ENCODE measurements around the gene DLGAP4.
A peak's percentile ranks its signal among the peaks of the same experiment; 100 is the strongest.

The DLGAP4 gene

DNA sequence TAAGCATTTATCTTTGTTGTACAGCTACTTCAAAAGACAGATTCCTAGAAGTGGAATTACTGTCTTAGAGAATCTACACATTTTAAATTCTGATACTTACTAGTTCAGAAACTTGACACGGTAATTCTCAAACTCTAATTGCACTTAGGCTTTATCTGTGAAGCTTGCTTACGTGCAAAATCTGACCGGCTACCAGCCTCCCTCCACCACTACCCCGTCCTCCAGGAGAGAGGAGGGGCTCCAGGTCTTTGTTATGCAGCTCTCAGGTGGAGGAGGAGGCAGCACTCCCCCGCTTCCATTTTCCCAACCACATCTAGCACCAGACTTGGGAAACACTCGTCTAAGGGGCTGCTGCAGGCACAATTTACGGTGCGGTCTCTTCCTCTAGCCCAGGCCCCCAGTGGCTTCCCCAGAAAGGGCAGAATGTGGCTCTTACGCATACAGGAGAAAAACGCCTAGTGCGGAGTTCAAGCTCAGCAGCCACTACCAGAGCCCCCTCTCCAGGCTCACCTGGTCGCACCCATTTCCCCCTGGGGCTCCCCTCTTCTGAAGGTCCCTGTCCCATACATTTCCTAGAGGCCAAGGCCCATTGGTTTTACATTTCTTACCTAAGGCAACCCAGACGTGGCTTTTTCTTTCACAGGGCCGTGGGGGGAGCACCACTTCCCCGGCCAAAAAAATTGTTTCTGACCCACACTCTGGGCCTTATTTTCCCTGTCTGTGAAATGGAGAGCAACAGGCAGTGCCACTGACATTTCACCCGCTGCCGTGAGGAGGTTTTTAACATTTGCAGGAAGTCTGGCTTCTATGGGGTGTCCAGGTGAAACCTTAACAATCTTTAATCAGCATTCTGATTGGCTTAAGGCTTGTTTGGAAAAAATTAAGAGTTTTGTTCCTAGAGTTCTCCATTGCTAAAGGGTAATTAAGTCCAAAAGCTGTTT, 265.7 kb downstream of the DLGAP4 start:
- FAIRE-seq: no peak
- TF ChIP-seq TAF1 (IDR thresholded peaks at IDR 0.05; ENCODE audit: borderline replicate concordance, low read depth, low read length) (no peak), POLR2A (IDR thresholded peaks at IDR 0.05; ENCODE audit: low read depth, low read length) (no peak), POLR2AphosphoS5 (IDR thresholded peaks at IDR 0.05; ENCODE audit: low read depth, low read length) (no peak)
- no peak for DNase-seq (ENCODE audit: insufficient read length)

DNA sequence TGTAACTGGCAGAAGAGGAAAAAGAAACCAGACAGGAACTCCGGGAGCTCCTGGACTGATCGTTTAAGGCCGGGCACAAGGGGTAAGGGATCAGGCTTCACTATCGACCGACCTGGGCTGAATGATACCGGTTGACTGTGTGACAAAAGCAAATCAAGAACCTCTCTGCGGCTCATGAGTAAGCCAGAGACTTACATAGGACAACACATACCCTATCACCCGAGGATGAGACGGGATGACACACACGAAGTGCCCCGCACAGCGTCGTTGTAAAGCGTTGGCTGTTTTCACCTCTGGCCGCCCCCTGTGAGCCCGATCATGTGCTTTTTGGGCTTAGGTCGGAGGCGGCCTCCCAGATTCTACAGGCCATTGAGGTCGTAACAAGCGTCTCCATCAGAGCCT, 266.6 kb downstream of the DLGAP4 start:
- FAIRE-seq: peak; percentile 91
- TF ChIP-seq POLR2AphosphoS5 (IDR thresholded peaks at IDR 0.05; ENCODE audit: low read depth, low read length): 0 out of 2 replicates have a peak, but pooled peaks have one; percentile 6
- no peak for TF ChIP-seq POLR2A (IDR thresholded peaks at IDR 0.05; ENCODE audit: low read depth, low read length)
- no peak for DNase-seq (ENCODE audit: insufficient read length)

DNA sequence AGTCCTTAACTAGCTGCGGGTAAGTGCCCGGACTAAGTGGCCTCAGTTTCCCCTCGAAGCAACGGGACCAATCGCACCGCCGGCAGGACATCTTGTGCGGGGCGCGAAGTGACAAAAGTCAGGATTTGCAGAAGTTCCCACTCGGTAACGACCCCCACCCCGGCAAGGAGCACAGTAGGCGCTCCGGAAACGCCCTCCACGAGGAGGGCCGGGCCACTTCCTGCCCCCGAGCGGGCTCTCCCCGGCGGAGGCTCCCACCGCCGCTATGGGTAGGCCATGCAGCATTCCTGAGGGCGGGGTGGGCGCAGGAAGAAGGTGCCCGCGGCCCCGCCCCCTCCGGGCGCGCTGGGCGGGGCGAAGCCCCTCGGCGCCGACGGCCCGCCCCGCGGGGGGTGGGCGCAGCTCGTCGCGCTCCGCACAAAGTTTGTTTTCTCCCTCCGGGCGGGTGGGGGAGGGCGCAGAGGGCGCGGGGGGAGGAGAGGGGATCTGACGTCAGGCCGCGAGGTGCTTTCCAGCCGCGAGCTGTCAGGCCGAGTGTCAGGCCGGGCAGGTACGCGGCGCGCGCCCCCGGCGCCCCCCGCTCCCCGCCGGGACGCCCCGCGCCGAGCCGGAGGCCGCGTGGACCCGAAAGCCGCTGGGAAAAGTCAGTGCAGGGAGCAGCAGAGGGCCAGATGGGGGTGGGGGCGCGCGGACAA, 267.1 kb downstream of the DLGAP4 start, which contains the start of gene TGIF2:
Gene TGIF2 (plus strand): TSS at position 495 of the 695 bp plus-strand sequence. CDS start 5,178 bp downstream, outside the sequence.
- TF ChIP-seq TAF1 (IDR thresholded peaks at IDR 0.05; ENCODE audit: borderline replicate concordance, low read depth, low read length) (0 out of 2 replicates have a peak, but pooled peaks have one; percentile 13), POLR2AphosphoS5 (IDR thresholded peaks at IDR 0.05; ENCODE audit: low read depth, low read length) (no peak), POLR2A (IDR thresholded peaks at IDR 0.05; ENCODE audit: low read depth, low read length) (peak; percentile 85; the same call in 1 of the 2 replicates)
- FAIRE-seq (peak; percentile 93), DNase-seq (ENCODE audit: insufficient read length) (peak; percentile 94)

DNA sequence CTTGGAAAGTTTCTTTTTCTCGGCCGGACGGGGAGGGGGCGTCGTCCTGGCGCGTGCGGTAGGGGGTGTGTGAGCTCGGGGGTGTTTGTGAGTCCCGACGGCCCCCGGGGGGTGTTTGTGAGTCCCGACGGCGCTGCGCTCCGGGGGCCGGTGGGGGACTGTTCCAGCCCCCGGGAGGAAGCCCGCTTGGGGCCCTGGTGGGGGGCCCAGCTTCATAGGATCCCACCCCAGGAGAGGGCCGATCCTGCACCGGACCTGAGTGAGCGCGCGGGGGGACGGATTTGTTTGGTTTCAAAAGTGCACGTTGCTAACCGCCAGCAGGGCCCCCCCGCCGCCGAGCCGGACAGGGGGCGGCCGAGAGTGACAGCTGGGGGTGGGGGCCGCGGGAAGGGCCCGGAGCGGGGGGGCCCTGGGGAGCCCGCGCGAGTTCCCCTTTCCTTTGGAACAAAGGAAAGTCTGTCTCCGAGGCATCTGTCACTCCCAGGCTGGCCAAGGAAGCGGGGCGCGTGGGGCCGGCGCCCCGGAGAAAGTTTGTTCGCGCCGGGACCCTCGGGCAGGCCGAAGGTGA, 267.7 kb downstream of the DLGAP4 start:
- FAIRE-seq: no peak
- peak; percentile 57 for DNase-seq (ENCODE audit: insufficient read length)
- TF ChIP-seq POLR2AphosphoS5 (IDR thresholded peaks at IDR 0.05; ENCODE audit: low read depth, low read length): peak; percentile 7
- no peak for TF ChIP-seq TAF1 (IDR thresholded peaks at IDR 0.05; ENCODE audit: borderline replicate concordance, low read depth, low read length)

DNA sequence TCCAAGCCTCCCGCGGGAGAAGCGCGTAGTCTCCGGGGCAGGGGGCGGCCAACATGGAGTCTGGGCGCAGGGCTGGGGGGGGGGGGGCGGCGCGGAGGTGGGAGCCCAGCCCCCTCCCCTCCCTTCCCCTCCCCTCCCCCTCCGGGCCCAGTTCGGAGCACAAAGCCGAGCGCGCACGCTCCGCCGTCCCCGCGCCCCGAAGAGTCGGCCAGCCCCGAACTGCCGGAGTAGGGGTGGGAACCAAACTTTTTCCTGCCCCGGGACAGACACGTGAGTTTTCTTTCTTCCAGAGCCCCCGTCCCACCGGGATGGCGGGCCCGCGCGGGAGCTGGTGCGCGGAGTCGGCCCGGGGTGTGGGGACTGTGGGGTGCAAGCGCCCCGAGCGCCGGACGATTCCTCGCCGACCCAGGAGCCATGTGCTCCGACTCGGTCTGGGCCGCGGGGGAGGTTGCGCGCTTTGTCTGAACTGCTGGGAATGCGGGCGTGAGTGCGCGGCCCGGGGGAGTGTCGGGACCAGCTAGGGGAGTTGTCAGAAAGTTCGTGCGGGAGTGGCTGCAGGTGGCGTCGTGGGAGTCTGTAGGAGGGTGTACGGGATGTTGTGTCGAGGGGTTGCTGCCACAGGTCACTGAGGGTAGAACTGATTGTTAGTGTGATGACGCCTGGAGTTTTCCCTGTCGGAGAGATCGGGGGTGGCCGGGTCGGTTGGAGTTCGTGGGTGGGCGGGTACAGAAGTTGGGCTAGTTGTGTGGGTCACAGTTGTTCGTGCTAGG, 268.4 kb downstream of the DLGAP4 start:
- DNase-seq (ENCODE audit: insufficient read length) (peak; percentile 48), FAIRE-seq (no peak)
- TF ChIP-seq POLR2AphosphoS5 (IDR thresholded peaks at IDR 0.05; ENCODE audit: low read depth, low read length) (peak; percentile 10; the same call in 1 of the 2 replicates), POLR2A (IDR thresholded peaks at IDR 0.05; ENCODE audit: low read depth, low read length) (peak; percentile 58; the same call in 1 of the 2 replicates), TAF1 (IDR thresholded peaks at IDR 0.05; ENCODE audit: borderline replicate concordance, low read depth, low read length) (peak; percentile 11; the same call in 1 of the 2 replicates)

DNA sequence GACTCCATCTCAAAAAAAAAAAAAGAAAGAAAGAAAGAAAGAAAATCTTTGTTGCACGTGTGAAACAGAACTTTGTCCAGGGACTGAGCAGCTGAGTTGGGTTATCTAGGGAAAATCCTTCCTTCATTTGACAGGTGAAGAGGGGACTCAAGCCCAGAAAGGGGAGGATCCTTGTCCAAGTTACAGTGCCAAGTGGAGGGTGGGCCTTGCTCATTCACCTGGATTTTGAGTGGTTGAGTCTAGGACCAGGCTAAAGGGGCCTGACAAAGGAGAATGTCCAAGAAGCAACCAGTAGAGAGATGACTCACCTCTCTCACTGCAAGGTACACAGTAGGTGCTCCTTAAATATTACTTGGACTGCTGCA, 269.9 kb downstream of the DLGAP4 start:
- FAIRE-seq (no peak), DNase-seq (ENCODE audit: insufficient read length) (no peak)
- no peak for TF ChIP-seq POLR2AphosphoS5 (IDR thresholded peaks at IDR 0.05; ENCODE audit: low read depth, low read length)
- TF ChIP-seq POLR2A (IDR thresholded peaks at IDR 0.05; ENCODE audit: low read depth, low read length): no peak
- no peak for TF ChIP-seq TAF1 (IDR thresholded peaks at IDR 0.05; ENCODE audit: borderline replicate concordance, low read depth, low read length)
